Sigmoid colon (tissue), 4 donors: ENCODE data around the gene GMDS.

Experiments
- CTCF ChIP-seq, 4 experiments: fragments of 450-650 bp in 3 of 4; fragments of 200-600 bp in 1 of 4; IDR thresholded peaks; one replicate each; pipeline ENCODE4 v1.5.1; 2016 to 2019; ENCODE audit warnings: antibody characterized with exemption in 4 of 4, mild to moderate bottlenecking in 3 of 4, moderate library complexity in 2 of 4
- EP300 ChIP-seq, 4 donors: sonication (generic); formaldehyde crosslinking; IDR thresholded peaks; one replicate each; pipeline ENCODE4 v1.6.1; 2017; ENCODE audit warnings: antibody characterized with exemption in 4 of 4
- POLR2A ChIP-seq, 2 donors: fragments of 450-650 bp; IDR thresholded peaks; one replicate each; pipeline ENCODE4 v1.6.1; 2016; ENCODE audit warnings: antibody characterized with exemption in 2 of 2, mild to moderate bottlenecking in 2 of 2, moderate library complexity in 2 of 2
- POLR2AphosphoS5 ChIP-seq, 4 donors: sonication (generic); formaldehyde crosslinking; IDR thresholded peaks; one replicate each; pipeline ENCODE4 v1.6.1; 2017; ENCODE audit warnings: antibody characterized with exemption in 4 of 4

- TF ChIP-seq CTCF (IDR thresholded peaks at IDR 0.05) = no peak
- TF ChIP-seq POLR2AphosphoS5 (IDR thresholded peaks at IDR 0.05) = no peak
- no peak for TF ChIP-seq POLR2A (IDR thresholded peaks at IDR 0.05)
- TF ChIP-seq EP300 (IDR thresholded peaks at IDR 0.05) = no peak
These were observed 376.7 kb downstream of the GMDS start for GRCh38 chr6:1868561-1869261.
